NCI-H2227 treated with DMSO at 0.1 percent for 48 hours (cell line): ENCODE data around the gene MAD1L1.
A peak's percentile ranks its signal among the peaks of the same experiment; 100 is the strongest.
"Not testable (repeated sequence)": the region's sequence is repeated elsewhere in the genome, so short reads cannot be mapped to it uniquely, and the experiment has no call there.

Source experiments
- DNase-seq: peaks from one replicate; lab custom pipeline; 2025; lab: John Stamatoyannopoulos, UW

Gene MAD1L1

DNA sequence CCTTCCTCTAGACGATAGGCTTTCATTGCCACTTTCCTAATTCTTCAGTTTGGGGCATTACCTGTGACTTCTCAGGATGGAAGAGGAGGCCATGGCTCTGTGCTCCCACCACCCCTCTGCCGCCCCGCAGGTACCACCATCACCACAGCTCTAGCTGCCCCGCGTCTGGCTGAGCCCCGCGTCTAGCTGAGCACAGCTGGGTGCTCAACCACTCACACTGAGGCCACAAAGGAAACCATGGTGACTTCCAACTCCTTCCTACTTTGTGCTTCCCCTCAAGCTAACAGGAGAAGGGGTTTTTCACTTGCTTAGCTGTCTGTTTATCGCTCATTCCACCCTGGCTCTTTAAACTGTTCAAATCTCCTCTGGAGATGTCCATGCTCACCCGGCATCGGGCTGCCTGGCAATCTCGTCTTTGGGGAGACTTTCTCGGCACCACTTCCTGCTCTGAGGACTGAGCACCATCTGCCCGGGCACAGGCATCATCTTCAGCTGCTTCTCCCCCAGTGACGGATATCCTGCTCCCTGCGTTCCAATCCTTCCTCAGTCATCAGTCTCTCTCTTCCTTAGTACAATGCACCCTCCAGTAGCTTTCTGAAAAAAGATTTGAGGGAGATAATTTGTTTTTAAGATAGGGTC lies 59.4 kb downstream of the MAD1L1 start:
- DNase-seq, result no peak

DNA sequence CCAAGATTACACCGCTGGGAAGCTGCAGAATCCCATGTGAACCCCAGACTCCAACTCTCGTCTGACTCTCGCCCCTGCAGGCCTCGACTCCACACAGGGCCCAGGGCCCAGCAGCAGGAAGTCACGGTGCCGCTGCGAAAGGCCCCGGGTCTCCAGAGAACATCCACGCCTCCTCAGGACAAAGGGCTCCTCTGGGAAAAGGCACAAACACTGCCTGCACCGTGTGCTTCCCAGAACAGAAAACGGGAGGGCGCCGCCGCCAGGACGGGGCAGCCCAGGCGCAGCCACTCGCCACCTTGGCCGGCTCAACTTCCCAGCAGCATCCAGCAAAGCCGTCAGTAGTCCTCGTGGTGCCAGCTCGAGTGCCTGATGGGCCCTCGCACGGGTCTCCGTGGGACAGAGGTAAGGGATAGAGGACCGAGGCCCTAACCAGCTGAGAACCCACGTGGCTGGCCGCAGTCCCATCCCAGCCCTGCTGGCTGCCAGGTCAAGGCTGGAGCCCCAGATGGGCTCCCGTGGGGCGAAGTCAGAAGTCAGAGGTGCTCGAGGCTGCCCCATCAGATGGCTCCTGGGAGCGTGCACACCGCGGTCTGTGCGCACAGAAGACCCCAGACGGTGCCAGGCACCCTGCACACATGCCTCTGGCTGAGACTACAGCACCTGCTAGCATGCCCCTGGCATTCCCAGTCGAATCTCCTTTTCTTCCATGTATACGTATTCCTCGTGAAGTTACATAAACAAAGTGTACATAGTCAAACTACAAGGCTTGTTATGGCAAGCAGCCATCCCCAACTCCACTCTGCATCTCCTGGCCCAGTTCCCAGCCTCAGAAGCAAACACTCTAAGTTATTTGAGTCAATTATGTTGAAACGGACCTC lies 60.2 kb downstream of the MAD1L1 start:
- DNase-seq, result no peak

DNA sequence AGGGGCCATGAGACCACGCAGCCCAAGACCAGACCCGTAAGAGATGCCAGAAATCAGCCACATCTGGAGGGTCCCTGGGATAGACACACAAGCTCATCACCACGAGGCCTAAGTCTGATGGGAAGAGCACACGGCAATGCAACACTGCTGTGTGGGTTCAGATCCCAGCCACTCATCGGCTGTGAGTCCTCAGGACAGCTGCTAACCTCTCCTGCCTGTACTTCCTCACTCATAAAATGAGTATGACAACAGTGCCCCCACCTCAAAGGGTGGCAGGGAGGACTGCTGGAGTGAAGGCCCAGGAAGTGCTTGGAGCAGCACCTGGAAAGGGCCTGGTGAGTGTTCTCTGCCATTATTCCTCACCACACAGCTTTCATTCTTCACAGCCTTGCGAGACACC lies 60.9 kb downstream of the MAD1L1 start:
- no peak for DNase-seq

DNA sequence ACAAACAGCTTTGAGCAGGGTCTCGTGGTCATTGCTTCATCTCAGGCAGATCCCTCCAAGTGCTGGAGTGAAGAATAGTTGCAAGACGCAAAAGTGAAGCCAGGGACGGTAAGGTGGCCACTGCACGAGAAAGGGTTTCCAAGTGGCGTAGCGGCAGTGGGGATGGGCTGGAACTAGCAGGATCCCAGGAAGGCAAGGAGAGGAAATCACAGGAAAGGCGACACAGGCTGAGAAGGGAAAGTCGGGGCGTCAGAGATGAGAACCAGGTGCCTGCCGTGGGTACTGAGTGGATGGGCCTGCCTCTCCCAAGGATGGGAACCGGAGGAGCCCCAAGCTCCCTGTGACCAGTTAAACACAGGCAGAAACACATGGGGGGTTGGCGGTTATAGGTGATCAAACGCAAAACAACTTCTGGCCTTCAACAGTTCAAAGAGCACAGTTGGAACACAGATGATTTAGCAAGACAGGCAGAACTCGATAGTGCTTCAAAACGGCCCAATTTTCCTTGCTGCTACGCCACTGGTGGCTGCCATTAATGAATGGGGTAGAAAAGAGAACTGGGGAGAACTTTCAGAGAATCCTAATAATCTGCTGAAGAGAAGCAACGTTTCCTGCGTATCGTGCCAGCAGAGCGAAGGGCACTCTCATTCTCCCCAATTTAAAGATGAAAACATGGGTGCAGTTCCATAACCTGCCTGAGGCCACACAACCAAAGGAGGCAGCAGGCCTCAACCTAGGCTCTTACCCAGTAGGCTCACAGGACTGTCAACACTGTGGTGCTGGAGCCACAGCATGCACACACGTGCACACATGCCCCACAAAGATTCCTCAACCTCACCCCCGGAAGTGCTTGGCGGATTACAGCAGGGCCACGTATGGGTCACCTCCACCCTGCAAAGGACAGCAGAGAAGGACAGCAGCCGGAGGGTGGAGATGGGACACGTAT lies 61.9 kb downstream of the MAD1L1 start:
- no peak for DNase-seq

DNA sequence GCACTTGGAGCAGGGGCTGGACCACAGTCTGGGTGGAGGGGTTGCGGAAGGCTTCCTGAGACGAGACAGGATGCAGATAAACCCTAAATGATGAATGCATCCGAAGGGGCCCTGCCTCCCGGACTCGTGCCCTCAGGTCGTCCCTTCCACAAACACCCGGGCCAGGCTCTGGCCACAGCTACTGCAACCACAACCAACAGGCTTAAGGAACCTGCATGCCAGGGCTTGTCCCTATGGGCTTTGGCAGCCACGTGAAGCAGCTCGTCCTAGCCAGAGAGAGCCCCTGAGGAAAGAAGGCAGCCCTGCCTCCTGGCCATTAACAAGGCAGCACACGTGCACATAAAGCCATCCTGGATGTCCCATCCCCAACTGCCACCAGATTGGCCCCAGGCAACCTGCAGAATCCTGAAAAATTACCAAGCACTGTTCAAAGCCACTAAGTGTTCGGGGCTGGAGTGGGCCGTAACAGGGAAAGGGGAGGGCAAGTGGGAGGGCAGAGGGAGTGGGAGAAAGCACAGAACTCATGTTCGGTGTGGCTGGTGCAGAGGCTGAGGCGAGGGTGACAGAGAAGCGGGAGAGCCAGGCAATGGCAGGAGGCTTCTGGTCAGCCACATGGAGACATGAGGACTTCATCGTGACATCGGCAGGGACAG lies 62.7 kb downstream of the MAD1L1 start:
- no peak for DNase-seq

DNA sequence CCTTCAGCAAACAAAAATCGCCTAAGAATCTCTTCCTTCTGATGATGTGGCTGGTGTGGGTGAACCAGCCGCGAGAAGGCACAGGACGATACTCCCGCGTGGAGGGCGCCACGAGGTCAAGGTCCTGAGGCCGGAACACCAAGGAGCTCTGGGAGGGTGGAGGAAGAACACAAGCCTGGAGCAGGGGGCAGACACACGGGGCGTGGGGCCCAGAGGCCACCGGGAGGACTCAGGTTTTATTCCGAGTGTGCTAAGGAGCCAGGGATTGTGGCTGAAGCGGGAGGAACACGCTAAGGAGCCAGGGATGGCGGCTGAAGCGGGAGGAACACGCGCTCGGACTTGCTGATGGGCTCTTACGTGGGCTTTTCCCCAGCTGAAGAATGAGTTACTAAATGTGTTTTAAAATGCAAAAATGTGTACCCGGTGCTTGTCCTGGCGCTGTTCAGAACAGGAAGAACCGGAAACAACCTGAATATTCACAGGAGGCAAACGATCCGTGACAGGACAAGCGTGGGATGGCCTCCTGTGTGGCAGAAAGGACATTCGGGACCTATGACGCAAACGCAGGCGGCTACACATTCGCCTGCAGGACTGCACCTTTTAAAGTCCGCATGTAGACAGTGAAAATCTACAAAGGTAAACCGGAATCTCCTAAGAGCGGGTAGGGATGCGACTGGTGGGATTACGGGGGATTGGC lies 64.0 kb downstream of the MAD1L1 start:
- no peak for DNase-seq

DNA sequence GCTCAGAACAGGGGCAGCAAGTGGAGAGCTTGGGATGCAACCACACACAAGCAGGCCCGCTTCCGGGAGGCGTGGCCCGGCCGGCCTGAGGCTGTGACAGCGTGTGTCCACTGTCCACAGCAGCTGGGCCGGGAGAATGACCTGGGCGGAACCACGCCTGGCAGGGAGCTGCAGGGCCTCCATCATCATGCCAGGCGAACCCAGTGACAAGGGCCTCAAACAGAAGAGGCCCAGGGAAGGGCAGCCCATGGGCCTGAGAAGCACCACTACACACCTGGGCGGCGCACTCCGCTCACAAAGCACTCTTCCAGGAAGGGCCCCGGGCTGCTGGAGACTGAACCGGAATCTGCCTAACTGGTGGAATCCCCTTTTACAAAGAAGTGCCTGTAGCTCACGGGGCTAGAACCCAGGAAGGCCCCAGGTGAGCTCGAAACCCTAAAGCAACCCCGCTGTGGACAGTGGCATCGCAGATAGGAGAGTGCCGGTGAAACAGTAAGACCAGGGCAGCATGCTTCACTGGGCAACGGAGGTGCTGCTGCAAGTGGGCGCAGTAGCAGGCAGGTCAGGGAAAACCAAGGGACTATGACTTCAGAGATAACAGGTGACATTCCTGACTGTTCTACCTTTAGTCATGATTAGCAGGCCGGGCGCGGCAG lies 66.0 kb downstream of the MAD1L1 start:
- no peak for DNase-seq

DNA sequence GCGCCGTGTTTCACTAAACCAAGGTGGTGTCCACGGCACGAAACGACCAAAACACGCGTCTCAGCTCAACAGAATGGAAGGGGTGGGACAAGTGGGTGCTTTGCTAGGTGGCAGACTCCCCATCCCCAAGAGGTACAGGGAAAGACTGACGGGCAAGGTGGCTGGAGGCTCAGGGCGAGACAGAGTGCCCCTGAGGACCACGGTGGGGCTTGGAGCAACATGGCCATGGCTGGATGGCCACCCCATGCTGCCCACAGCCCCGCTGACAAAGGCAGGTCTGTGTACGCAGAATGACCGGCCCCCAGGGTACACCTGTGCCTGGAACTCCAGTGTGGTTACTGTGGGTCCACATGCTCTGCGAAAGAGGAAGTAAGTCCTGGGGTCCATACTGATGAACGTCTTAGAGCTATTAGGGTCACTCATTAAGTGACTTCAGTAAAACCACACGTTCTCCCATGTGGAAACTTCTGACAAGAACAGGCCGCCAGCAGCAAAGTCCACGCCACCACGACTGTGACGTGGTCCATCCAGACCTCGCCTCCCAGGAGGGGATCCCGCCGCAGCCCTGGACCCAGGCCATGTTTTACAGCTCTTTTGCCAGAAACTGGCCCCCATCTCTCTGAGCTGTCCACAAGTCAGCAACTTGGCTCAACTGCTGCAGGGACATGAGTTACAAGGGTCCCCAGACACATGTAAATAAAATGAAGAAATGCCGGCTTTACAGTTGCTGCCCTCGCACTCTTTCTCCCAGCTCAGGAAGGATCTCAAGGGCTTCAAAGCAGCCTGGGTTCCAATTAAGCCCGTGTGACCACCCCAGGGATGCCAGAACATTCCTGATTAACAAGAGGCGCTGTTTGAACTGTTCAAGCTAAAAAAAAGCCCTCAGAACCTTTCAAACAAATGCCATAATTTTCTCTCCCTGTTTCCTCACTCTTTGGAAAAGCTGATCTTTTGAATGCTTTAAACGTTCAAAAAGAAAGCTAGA lies 66.8 kb downstream of the MAD1L1 start:
- DNase-seq, result no peak

DNA sequence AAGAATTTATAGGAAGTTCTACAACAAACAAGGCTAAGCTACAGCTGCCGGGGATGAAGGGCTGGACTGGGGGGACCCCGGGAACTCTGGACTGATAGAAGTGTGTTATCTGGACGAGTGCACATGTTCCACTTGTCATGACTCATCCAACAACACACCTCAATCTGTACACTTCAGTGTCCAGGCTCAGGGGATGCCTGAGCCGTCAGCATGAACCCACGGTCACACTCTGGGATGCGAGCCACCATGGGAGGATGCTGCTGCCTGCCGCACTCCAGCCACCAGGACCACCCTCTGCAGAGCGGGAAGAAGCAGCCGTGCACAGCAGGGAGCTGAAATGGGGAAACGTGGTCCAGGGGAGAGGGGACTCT lies 67.5 kb downstream of the MAD1L1 start:
- no peak for DNase-seq

DNA sequence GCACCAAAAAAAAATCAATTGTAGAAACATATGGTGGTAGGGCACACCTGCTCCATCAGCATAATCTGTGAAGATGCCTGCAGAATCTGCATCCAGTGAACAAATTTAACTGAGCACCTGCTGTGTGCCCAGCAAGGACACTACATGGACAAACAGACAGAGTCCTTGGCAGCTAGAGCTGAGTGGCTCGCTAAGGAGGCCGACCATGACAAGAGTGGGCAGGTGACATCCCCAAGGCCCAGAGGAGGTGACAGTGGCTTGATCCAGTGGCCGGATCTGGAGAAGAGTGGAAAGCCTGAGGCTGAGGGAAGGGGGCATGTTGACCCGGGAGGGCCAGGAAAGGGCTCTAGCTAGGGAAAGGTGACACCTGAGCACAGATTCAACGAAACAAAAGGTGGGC lies 68.1 kb downstream of the MAD1L1 start:
- DNase-seq, result no peak

DNA sequence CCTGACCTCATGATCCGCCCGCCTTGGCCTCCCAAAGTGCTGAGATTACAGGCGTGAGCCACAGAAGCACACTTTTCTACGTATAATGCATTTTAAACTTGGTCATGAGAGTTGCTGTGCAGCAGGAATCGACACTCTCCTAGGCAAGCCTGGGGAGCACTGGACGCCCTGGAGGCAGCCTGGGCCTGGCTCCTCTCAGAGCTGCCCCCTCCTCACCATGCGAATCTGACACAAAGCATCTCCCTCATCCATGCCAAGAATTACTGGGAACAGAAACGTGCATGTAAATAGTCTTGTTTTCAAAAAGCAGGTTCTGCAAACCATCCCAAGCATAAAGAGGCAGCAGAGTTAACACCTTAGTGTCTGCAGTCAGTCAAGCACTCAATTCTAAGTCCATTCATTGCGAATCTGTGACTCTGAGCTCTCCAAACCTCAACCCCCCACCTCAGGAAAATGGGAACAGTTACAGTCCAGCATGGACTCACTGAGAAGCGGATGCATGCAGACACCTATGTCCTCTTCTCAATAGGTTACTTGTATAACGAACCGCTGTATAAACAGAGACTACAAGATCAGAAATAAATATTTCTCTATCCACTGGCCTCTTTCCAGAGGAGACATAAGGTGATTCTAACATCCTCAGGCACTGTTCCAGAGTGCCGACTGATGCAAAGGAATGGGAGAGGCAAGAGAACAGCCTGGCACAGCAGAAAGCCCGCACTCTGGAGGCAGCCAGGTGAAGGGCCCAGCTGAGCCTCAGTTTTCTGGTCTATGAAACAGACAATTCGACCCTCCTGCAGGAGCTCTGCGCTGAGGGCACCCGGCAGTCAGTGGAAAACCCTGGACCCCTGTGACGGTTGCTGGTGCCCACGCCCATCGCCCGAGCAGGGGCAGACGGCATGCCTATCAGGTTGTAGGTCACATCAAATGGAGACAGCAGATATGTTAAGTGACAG lies 68.9 kb downstream of the MAD1L1 start:
- no peak for DNase-seq

DNA sequence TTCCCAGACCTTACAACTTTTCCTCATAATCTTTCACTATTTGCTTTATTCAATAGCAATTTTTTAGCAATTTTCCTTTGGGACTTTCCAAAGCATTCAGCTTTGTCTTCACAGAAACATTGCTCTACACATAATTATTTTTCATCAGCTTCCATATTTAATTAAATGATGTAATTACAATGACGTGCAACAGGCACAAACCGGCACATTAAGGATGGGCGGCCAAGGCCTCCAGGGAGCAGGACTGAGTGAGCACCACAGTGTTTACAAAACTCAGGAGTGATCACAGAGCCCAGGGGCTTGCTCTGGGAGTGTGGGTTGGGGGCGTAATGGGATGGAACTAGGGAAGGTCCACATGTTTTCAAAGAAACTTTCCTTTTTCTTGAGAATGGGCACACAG lies 69.8 kb downstream of the MAD1L1 start:
- DNase-seq, result no peak

DNA sequence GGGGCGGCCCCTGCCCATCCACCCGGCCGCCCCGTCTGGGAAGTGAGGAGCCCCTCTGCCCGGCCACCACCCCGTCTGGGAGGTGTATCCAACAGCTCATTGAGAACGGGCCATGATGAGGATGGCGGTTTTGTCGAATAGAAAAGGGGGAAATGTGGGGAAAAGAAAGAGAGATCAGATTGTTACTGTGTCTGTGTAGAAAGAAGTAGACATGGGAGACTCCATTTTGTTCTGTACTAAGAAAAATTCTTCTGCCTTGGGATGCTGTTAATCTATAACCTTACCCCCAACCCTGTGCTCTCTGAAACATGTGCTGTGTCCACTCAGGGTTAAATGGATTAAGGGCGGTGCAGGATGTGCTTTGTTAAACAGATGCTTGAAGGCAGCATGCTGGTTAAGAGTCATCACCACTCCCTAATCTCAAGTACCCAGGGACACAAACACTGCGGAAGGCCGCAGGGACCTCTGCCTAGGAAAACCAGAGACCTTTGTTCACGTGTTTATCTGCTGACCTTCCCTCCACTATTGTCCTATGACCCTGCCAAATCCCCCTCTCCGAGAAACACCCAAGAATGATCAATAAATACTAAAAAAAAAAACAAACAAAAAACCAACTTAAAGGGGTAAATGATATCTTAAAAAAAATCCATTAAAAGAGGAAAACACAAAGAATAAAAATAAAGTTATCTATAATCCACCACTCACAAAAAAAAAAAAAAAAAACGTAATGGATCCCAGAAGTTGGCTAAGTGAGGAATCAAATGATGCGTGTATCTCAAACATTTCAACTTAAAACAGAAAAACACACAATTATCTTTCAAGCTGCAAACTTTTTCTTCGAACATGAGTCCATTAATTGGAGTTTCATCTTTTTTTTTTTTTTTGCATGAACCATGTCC lies 70.5 kb downstream of the MAD1L1 start:
- not testable (repeated sequence) for DNase-seq

DNA sequence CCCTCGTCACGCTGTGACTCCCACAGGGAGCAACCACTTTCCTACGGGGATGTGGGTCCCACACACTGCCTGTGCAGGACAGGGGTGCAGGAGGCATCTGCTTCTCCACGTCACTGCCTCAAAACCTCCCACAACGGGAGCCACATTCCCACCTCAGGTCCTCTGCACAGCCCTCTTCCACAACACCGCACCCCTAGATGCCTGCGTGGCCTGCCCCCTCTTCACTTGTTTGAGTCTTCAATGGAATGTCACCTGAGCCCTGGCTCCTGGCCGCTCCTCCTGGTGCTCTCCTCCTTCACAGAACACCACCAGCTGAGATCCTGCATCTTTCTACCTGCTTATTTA lies 73.6 kb downstream of the MAD1L1 start:
- no peak for DNase-seq

DNA sequence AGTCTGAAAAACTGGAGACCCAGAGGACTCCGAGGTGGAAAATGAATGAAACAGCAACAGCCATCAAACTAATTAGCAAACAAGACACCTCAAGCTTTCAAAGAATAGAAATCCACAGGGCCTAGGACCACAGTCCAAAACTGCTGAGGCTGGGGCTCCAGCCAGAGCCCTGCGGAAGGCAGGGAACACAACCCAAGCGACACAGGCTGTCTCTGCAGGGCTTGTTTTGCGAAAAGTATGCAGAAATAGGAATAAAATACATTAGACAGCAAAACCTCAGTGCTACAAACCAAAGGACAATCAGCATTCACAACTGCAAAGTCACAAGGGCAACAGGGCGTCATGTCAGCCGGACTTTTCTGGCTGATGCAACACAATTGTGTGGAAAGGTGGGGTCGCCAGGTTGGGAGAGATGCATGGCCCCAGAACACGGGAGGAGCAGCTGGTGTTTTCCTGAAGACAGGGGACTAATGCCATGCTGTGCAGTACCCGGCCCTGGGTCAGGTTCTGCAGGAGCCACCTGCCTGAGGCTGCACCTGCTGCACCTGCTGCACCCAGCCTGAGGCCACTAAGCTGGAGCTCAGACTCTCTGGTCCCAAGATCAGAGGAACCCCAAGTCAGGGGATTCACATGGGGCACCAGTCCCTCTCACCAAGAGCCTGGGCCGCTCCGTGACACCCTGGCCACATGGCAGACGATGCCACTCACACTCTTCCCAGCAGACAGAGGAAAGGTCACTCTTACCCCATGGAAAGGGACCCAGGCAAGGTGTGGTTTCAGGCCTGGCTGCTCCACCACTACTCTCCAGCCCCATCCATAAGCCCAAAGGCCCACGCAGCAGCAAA lies 74.2 kb downstream of the MAD1L1 start:
- no peak for DNase-seq

DNA sequence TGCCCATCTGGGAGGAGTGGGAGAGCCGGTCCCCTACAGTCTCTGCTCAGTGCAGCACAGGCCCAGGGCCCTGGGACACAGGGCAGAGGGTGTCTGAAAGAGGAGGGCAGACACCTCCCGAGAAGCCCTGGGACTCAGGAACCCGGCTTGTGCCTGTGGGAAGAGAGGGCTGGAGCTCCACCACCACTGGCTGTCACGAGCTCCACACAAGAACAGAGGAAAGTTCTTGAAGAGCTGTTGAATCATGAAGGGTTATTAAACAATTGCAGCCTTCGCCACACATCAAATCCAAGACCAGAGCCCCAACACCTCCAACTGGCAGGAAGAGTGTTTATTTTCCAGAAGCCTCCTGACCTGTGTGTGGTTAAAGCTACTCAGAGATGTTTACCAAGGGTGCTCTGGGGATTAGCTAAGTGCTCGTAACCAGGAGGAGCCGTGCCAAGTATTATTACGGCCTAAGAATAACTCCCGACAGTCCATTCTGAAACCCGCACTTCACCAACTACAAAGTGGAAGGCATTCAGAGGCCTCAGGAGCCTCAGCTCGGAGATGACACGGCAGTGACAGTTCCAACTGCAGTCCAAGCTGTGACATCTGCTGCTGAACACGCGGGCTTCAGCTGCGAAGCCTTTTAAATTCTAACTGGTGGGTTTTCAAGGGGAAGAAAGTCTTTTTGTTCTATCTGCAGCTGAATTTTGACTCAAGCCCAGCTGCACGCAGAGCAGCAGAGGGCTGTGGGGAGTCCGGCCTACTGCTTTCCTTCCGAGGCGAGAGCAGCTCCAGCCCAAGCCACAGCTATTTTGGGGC lies 75.1 kb downstream of the MAD1L1 start:
- peak; percentile 91 for DNase-seq
